ENCODE results near the gene PRSS22. TPM values are rescaled to one million over a fixed set of nuclear protein-coding genes. Genes with fewer than 3 reads are reported as not detected.

PRSS22 gene
- total and polyA plus RNA-seq, 10 of the 15 experiments (the other 5 are each of a cell fraction or from before 2014, with no cell fraction given): not detected

DNA sequence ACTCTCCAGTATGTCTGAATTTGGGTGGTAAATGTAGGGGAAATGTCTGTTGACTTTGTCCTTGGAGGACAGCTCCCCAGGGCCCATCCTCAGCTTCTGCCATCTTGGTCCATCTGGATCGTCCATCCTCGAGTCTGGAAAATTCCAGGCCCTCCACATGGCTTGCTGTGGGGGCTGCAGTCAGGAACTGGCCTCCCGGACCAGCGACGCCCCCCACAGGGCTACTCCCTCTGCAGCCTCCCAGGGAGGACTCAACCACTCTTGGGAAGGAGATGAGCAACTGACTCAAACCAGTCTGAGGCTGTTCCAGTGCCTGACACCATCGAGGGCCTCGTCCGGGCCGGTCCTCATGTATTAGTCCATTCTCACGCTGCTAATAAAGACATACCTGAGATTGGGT, 33.3 kb downstream of the PRSS22 start:
- Histone ChIP-seq H3K27me3 (replicated peaks in 1 of 2; ENCODE audit: control insufficient read depth in 2 of 2, insufficient read depth in 2 of 2, low read length in 1 of 2) (0 out of 4 replicates have a peak, but pooled peaks cover 0 to 1% of the 10 kb centered on the region in 2 experiments), H3K4me1 (ENCODE audit: control insufficient read depth, insufficient read depth, low read length) (no peaks in the 10 kb centered on the region), H2AFZ (ENCODE audit: control insufficient read depth, low read depth, low read length) (no peak overlapping the region), H3K79me2 (ENCODE audit: control insufficient read depth, insufficient read depth, low read length) (no peaks in the 10 kb centered on the region), H4K20me1 (ENCODE audit: control insufficient read depth, insufficient read depth) (no peaks in the 10 kb centered on the region), H3K4me3 (no peak overlapping the region), H3K4me2 (ENCODE audit: control insufficient read depth, insufficient read depth) (no peak overlapping the region), H3K9me3 (replicated peaks; ENCODE audit: control insufficient read depth, insufficient read depth, low read length) (no peaks in the 10 kb centered on the region), H3K36me3 (ENCODE audit: control insufficient read depth in 2 of 2, insufficient read depth in 2 of 2, low read length in 1 of 2) (no peaks in the 10 kb centered on the region), H3K9ac (ENCODE audit: control insufficient read depth, insufficient read depth, low read length) (no peak overlapping the region), H3K27ac (ENCODE audit: control insufficient read depth, insufficient read depth) (no peak overlapping the region)
- 58% methylated on average over 10 of the region's 10 CpGs for WGBS (ENCODE audit: insufficient coverage, insufficient replicate concordance, low lambda C conversion rate, missing lambda C conversion rate)
- ChIA-PET CTCF (interaction anchor here (1.2 kb wide), 1 partner anchor 14 kb away, joined by 4 read pairs; no protein-coding TSS in a partner anchor), RAD21 (ENCODE audit: unreplicated experiment) (no interaction called here), POLR2A (no interaction called here), SMC1A (ENCODE audit: uncharacterized antibody, unreplicated experiment) (no interaction called here)
- no peak for ATAC-seq
- TF ChIP-seq, protein P1, sequence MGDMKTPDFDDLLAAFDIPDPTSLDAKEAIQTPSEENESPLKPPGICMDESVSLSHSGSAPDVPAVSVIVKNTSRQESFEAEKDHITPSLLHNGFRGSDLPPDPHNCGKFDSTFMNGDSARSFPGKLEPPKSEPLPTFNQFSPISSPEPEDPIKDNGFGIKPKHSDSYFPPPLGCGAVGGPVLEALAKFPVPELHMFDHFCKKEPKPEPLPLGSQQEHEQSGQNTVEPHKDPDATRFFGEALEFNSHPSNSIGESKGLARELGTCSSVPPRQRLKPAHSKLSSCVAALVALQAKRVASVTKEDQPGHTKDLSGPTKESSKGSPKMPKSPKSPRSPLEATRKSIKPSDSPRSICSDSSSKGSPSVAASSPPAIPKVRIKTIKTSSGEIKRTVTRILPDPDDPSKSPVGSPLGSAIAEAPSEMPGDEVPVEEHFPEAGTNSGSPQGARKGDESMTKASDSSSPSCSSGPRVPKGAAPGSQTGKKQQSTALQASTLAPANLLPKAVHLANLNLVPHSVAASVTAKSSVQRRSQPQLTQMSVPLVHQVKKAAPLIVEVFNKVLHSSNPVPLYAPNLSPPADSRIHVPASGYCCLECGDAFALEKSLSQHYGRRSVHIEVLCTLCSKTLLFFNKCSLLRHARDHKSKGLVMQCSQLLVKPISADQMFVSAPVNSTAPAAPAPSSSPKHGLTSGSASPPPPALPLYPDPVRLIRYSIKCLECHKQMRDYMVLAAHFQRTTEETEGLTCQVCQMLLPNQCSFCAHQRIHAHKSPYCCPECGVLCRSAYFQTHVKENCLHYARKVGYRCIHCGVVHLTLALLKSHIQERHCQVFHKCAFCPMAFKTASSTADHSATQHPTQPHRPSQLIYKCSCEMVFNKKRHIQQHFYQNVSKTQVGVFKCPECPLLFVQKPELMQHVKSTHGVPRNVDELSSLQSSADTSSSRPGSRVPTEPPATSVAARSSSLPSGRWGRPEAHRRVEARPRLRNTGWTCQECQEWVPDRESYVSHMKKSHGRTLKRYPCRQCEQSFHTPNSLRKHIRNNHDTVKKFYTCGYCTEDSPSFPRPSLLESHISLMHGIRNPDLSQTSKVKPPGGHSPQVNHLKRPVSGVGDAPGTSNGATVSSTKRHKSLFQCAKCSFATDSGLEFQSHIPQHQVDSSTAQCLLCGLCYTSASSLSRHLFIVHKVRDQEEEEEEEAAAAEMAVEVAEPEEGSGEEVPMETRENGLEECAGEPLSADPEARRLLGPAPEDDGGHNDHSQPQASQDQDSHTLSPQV (IDR thresholded peaks at IDR 0.05): no peak
- no peak for TF ChIP-seq RAD51 (IDR thresholded peaks at IDR 0.05)
- TF ChIP-seq ZNF207 (IDR thresholded peaks at IDR 0.05; ENCODE audit: borderline replicate concordance): no peak
- TF ChIP-seq CREB1 (IDR thresholded peaks at IDR 0.05; ENCODE audit: low read depth): no peak
- no peak for TF ChIP-seq MYC (IDR thresholded peaks at IDR 0.05; ENCODE audit: insufficient read depth, insufficient read length, insufficient replicate concordance, low read length, severe bottlenecking)
- TF ChIP-seq RCOR1 (conservative IDR thresholded peaks at IDR 0.05; ENCODE audit: low read depth, low read length): no peak
- no peak for TF ChIP-seq ZZZ3 (IDR thresholded peaks at IDR 0.05; ENCODE audit: control insufficient read depth, insufficient read length, low read depth)
- no peak for TF ChIP-seq SMAD1 (IDR thresholded peaks at IDR 0.05; ENCODE audit: low read depth, partially characterized antibody)
- no peak for TF ChIP-seq SMARCA5 (IDR thresholded peaks at IDR 0.05)
- TF ChIP-seq ZNF622 (IDR thresholded peaks at IDR 0.05): no peak
- TF ChIP-seq SREBF2 (IDR thresholded peaks at IDR 0.05; ENCODE audit: low read length): no peak
- TF ChIP-seq DPF2 (IDR thresholded peaks at IDR 0.05): no peak
- no peak for TF ChIP-seq CHD4 (IDR thresholded peaks at IDR 0.05)
- in situ Hi-C loops (cut with MboI) (no loop called here), intact Hi-C loops (cut with micrococcal nuclease; ENCODE audit: unreplicated experiment) (no loop called here)
- no peak for FAIRE-seq
- no peak for DNase-seq (ENCODE audit: low read depth, low spot score)
- no TSS peak for BruUV-seq (replicated peaks)

Data from GM12878 (cell line).